Measurements from ENCODE around the gene OGDH.
A peak's percentile ranks its signal among the peaks of the same experiment; 100 is the strongest.

Gene OGDH

GRCh38 chr7:44637788-44638594 lies 31.6 kb downstream of the OGDH start:
- Histone ChIP-seq H3K36me3 (ENCODE audit: control insufficient read depth in 2 of 2, insufficient read depth in 1 of 2, low read length in 2 of 2) (no peaks in the 10 kb centered on the region), H3K9me3 (ENCODE audit: control insufficient read depth, insufficient read depth, low read depth, low read length) (no peaks in the 10 kb centered on the region), H3K4me1 (ENCODE audit: control insufficient read depth, insufficient read depth, low read length) (peaks cover 25% of the 10 kb centered on the region), H3K27ac (ENCODE audit: extremely low read depth, low read depth, low read length) (no peak overlapping the region), H3K4me3 (ENCODE audit: low read depth, low read length) (no peak overlapping the region)
- ChIA-PET POLR2A (no interaction called here), CTCF (interaction anchor here (0.6 to 1.9 kb wide), 3 partner anchors 13 to 269 kb away, joined by 3 to 6 read pairs (median 4); no protein-coding TSS in a partner anchor)
- TF ChIP-seq ZNF248 (tag by site-specific recombination; IDR thresholded peaks at IDR 0.05), result no peak
- peak; percentile 57; the same call in 1 of the 2 replicates for TF ChIP-seq ZNF629 (tag by site-specific recombination; IDR thresholded peaks at IDR 0.05)
- no peak for TF ChIP-seq ZNF416 (tag by site-specific recombination; IDR thresholded peaks at IDR 0.05)
- TF ChIP-seq, protein P1, sequence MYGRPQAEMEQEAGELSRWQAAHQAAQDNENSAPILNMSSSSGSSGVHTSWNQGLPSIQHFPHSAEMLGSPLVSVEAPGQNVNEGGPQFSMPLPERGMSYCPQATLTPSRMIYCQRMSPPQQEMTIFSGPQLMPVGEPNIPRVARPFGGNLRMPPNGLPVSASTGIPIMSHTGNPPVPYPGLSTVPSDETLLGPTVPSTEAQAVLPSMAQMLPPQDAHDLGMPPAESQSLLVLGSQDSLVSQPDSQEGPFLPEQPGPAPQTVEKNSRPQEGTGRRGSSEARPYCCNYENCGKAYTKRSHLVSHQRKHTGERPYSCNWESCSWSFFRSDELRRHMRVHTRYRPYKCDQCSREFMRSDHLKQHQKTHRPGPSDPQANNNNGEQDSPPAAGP (tag by site-specific recombination; IDR thresholded peaks at IDR 0.05), result peak; percentile 89
- peak; percentile 48; the same call in 1 of the 2 replicates for TF ChIP-seq ZFHX2 (tag by site-specific recombination; conservative IDR thresholded peaks at IDR 0.05)
- TF ChIP-seq ZNF830 (tag by site-specific recombination; IDR thresholded peaks at IDR 0.05; ENCODE audit: low read depth), result no peak
- peak; percentile 80; the same call in 1 of the 2 replicates for TF ChIP-seq PRDM1 (tag by site-specific recombination; IDR thresholded peaks at IDR 0.05)
- no peak for TF ChIP-seq ZNF280C (tag by site-specific recombination; IDR thresholded peaks at IDR 0.05)
- TF ChIP-seq EGR2 (tag by site-specific recombination; IDR thresholded peaks at IDR 0.05; ENCODE audit: low read depth), result peak; percentile 21; the same call in 1 of the 2 replicates
- no peak for TF ChIP-seq ZNF146 (tag by site-specific recombination; IDR thresholded peaks at IDR 0.05)
- TF ChIP-seq KLF1 (tag by site-specific recombination; IDR thresholded peaks at IDR 0.05), result peak; percentile 98
- TF ChIP-seq PRDM4 (tag by site-specific recombination; IDR thresholded peaks at IDR 0.05), result 0 out of 2 replicates have a peak, but pooled peaks have one; percentile 16
- no peak for TF ChIP-seq ZEB2 (tag by site-specific recombination; IDR thresholded peaks at IDR 0.05)
- TF ChIP-seq SP7 (tag by site-specific recombination; IDR thresholded peaks at IDR 0.05), result peak; percentile 36
- peak; percentile 99 for TF ChIP-seq ZNF184 (tag by site-specific recombination; IDR thresholded peaks at IDR 0.05)

DNA sequence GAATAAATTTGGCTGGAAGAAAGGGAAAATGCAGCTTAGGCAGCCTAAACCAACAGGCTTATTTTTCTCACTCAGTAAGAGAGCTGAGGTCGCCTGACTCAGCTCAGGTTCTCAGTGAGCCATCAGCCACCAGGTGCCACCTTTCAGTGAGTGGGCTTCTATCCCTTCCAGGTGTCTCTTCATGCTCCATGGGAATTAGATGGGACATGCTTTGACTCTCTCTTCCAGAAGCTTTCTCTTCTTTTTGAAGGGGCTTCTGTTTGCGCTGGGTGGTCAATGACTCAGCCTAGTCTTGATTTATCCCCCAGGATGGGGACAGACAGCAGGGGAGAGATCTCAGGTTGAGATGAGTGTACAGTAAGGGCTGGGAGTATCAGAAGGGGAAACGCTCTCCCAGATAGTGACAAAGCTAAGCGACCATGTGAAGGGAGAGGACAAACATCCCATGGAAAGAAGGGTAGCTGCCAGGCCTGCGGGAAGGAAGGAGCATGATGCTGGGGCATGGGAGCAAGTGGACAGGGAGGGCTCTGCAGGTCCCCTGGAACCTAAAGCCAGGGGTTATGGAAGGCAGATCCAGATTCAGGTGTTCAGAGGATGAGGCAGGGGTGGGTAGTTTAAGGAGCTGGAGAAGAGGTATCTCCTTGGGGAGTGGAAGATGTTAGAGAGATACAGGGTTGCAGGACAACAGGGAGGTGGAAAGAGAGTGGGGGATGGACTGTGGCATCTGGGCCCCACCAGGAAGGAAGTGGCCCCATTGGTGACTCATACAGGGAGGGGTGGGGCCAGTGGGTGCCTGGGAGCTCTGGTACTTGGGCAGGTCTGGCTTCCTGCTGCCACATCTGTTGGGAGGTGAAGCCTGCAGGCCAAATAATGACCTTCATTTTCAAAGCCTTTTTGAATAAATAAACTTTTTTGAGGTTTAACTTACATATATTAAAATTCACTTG lies 32.5 kb downstream of the OGDH start:
- CTCF ChIA-PET, result interaction anchor here (0.6 to 1.9 kb wide), 4 partner anchors 14 to 270 kb away, joined by 3 to 6 read pairs (median 4); no protein-coding TSS in a partner anchor
- Histone ChIP-seq H3K27ac (ENCODE audit: extremely low read depth, low read depth, low read length) (no peak overlapping the region; the same call in 1 of the 2 replicates), H3K36me3 (ENCODE audit: control insufficient read depth in 2 of 2, insufficient read depth in 1 of 2, low read length in 2 of 2) (no peaks in the 10 kb centered on the region), H3K9me3 (ENCODE audit: control insufficient read depth, insufficient read depth, low read depth, low read length) (no peaks in the 10 kb centered on the region), H3K4me1 (ENCODE audit: control insufficient read depth, insufficient read depth, low read length) (peaks cover 21% of the 10 kb centered on the region), H3K4me3 (ENCODE audit: low read depth, low read length) (no peak overlapping the region)
- POLR2A ChIA-PET, result interaction anchor here (0.8 to 1.8 kb wide), 2 partner anchors 57 to 65 kb away, joined by 3 to 5 read pairs; partner anchors contain the start of genes DDX56 and TMED4
- TF ChIP-seq ZBTB20 (tag by site-specific recombination; IDR thresholded peaks at IDR 0.05), result peak; percentile 21; the same call in 1 of the 2 replicates
- no peak for TF ChIP-seq ZNF133 (tag by site-specific recombination; IDR thresholded peaks at IDR 0.05)
- TF ChIP-seq ZNF792 (tag by site-specific recombination; IDR thresholded peaks at IDR 0.05), result no peak
- no peak for TF ChIP-seq FEZF1 (tag by site-specific recombination; IDR thresholded peaks at IDR 0.05)
- TF ChIP-seq, protein P2, sequence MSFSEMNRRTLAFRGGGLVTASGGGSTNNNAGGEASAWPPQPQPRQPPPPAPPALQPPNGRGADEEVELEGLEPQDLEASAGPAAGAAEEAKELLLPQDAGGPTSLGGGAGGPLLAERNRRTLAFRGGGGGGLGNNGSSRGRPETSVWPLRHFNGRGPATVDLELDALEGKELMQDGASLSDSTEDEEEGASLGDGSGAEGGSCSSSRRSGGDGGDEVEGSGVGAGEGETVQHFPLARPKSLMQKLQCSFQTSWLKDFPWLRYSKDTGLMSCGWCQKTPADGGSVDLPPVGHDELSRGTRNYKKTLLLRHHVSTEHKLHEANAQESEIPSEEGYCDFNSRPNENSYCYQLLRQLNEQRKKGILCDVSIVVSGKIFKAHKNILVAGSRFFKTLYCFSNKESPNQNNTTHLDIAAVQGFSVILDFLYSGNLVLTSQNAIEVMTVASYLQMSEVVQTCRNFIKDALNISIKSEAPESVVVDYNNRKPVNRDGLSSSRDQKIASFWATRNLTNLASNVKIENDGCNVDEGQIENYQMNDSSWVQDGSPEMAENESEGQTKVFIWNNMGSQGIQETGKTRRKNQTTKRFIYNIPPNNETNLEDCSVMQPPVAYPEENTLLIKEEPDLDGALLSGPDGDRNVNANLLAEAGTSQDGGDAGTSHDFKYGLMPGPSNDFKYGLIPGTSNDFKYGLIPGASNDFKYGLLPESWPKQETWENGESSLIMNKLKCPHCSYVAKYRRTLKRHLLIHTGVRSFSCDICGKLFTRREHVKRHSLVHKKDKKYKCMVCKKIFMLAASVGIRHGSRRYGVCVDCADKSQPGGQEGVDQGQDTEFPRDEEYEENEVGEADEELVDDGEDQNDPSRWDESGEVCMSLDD (tag by site-specific recombination; IDR thresholded peaks at IDR 0.05), result peak; percentile 31; the same call in 1 of the 2 replicates
- TF ChIP-seq ZSCAN30 (tag by site-specific recombination; IDR thresholded peaks at IDR 0.05), result no peak
- TF ChIP-seq KLF8 (tag by site-specific recombination; IDR thresholded peaks at IDR 0.05), result no peak
- peak; percentile 17; the same call in 1 of the 2 replicates for TF ChIP-seq ZNF76 (tag by site-specific recombination; IDR thresholded peaks at IDR 0.05; ENCODE audit: borderline replicate concordance, low read depth)
- TF ChIP-seq ZBTB48 (tag by site-specific recombination; IDR thresholded peaks at IDR 0.05), result peak; percentile 50
